ENCODE results near the gene PFDN1. TPM values are rescaled to one million over a fixed set of nuclear protein-coding genes. Genes with fewer than 3 reads are reported as not detected.
"Not testable (repeated sequence)": the region's sequence is repeated elsewhere in the genome, so short reads cannot be mapped to it uniquely, and the experiment has no call there.

PFDN1 gene
- total RNA-seq, 1 experiment from 2014 or later, result 91.9 TPM

DNA sequence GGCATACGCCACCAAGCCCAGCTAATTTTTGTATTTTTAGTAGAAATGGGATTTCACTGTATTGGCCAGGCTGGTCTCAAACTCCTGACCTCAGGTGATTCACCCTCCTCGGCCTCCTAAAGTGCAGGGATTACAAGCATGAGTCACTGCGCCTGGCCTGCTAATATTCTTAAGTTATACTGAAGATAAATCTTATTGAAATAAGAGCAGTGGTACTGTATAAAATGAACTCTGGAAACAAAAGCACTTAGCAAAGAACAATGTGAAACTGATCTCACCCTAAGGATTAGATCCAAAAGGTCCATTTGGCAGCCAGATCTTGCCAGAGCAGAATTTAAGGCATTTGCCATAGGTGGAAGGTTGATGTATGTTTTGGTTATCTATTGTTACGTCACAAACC, 100.8 kb downstream of the PFDN1 start:
- CTCF ChIA-PET, result no interaction called here
- no peak; the same call in 1 of the 2 replicates for ATAC-seq
- POLR2A ChIA-PET (ENCODE audit: unreplicated experiment), result no interaction called here

DNA sequence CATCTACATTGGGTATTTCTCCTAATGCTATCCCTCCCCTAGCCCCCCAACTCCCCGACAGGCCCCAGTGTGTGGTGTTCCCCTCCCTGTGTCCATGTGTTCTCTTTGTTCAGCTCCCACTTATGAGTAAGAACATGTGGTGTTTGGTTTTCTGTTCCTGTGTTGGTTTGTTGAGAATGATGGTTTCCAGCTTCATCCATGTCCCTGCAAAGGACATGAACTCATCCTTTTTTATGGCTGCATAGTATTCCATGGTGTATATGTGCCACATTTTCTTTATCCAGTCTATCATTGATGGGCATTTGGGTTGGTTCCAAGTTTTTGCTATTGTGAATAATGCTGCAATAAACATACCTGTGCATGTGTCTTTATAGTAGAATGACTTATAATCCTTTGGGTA, 104.0 kb downstream of the PFDN1 start:
- H4K20me1 ChIP-seq (ENCODE audit: low read length); H3K9me3 ChIP-seq (ENCODE audit: low read length); CTCF ChIA-PET; H3K36me3 ChIP-seq (ENCODE audit: low read depth, low read length); H3K4me3 ChIP-seq (ENCODE audit: low read length); H3K9me2 ChIP-seq (replicated peaks; ENCODE audit: low read length); H3K27me3 ChIP-seq (ENCODE audit: low read length); intact Hi-C loops (cut with micrococcal nuclease); BruUV-seq (replicated peaks); DNase-seq; POLR2A ChIA-PET (ENCODE audit: unreplicated experiment); ATAC-seq; H3K27ac ChIP-seq (ENCODE audit: low read length); H3K79me2 ChIP-seq (ENCODE audit: low read length); H3F3A ChIP-seq (ENCODE audit: low read length, unreplicated experiment); H3K4me1 ChIP-seq (ENCODE audit: insufficient read depth, low read length); H3K9ac ChIP-seq (ENCODE audit: low read length); H2AFZ ChIP-seq (ENCODE audit: low read length); H3K4me2 ChIP-seq (ENCODE audit: low read length): not testable (repeated sequence)

More for the DNA sequence above, 100.8 kb downstream of the PFDN1 start:
- Histone ChIP-seq H3K36me3 (ENCODE audit: low read depth, low read length) (peaks cover 4% of the 10 kb centered on the region; the same call in 1 of the 2 replicates), H3K9me3 (ENCODE audit: low read length) (no peaks in the 10 kb centered on the region), H3K27me3 (ENCODE audit: low read length) (no peaks in the 10 kb centered on the region), H3K27ac (ENCODE audit: low read length) (no peak overlapping the region), H4K20me1 (ENCODE audit: low read length) (no peaks in the 10 kb centered on the region), H3K4me3 (ENCODE audit: low read length) (no peak overlapping the region), H3K4me2 (ENCODE audit: low read length) (0 out of 2 replicates have a peak overlapping the region, but pooled peaks have one; percentile 6), H3K9me2 (replicated peaks; ENCODE audit: low read length) (no peaks in the 10 kb centered on the region), H3F3A (ENCODE audit: low read length, unreplicated experiment) (no peaks in the 10 kb centered on the region), H3K9ac (ENCODE audit: low read length) (no peak overlapping the region), H3K79me2 (ENCODE audit: low read length) (no peaks in the 10 kb centered on the region), H2AFZ (ENCODE audit: low read length) (no peak overlapping the region), H3K4me1 (ENCODE audit: insufficient read depth, low read length) (peaks cover 4% of the 10 kb centered on the region; the same call in 1 of the 2 replicates)
- TF ChIP-seq EZH2phosphoT487 (IDR thresholded peaks at IDR 0.05; ENCODE audit: borderline replicate concordance, low read length), result no peak
- TF ChIP-seq, protein P1, sequence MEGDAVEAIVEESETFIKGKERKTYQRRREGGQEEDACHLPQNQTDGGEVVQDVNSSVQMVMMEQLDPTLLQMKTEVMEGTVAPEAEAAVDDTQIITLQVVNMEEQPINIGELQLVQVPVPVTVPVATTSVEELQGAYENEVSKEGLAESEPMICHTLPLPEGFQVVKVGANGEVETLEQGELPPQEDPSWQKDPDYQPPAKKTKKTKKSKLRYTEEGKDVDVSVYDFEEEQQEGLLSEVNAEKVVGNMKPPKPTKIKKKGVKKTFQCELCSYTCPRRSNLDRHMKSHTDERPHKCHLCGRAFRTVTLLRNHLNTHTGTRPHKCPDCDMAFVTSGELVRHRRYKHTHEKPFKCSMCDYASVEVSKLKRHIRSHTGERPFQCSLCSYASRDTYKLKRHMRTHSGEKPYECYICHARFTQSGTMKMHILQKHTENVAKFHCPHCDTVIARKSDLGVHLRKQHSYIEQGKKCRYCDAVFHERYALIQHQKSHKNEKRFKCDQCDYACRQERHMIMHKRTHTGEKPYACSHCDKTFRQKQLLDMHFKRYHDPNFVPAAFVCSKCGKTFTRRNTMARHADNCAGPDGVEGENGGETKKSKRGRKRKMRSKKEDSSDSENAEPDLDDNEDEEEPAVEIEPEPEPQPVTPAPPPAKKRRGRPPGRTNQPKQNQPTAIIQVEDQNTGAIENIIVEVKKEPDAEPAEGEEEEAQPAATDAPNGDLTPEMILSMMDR (conservative IDR thresholded peaks at IDR 0.05; ENCODE audit: low read depth, low read length), result no peak
- no peak for TF ChIP-seq EZH2 (IDR thresholded peaks at IDR 0.05; ENCODE audit: low read length, unreplicated experiment)
- intact Hi-C loops (cut with micrococcal nuclease), result no loop called here
- peak; percentile 47 for DNase-seq
- no TSS peak for BruUV-seq (replicated peaks)

DNA sequence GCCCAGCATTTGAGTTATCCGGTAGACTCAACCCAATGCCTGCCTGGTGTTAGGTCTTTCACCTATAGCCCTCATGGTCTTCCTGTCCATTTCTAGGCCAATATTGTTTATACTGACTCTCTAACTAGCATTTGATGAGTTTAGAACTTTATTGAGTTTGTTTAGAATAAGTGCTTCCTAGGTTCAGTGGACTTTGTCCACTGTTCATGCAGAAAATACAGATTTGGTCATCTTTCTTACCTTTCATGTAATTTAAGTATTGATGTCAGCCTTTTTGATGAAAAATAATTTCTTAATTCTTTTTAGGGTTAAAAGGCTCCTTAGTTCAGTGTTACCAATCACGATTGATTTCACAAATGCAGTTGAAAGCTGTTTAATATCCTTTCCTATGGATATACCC, 105.9 kb downstream of the PFDN1 start:
- ChIA-PET POLR2A (ENCODE audit: unreplicated experiment) (no interaction called here), CTCF (no interaction called here)
- Histone ChIP-seq H3K9me3 (ENCODE audit: low read length) (no peaks in the 10 kb centered on the region), H3K36me3 (ENCODE audit: low read depth, low read length) (peaks cover 4% of the 10 kb centered on the region; the same call in 1 of the 2 replicates), H3K4me2 (ENCODE audit: low read length) (no peak overlapping the region), H3K4me3 (ENCODE audit: low read length) (no peak overlapping the region), H3K27me3 (ENCODE audit: low read length) (no peaks in the 10 kb centered on the region), H3K79me2 (ENCODE audit: low read length) (no peaks in the 10 kb centered on the region), H3K9me2 (replicated peaks; ENCODE audit: low read length) (no peaks in the 10 kb centered on the region), H2AFZ (ENCODE audit: low read length) (no peak overlapping the region), H3K9ac (ENCODE audit: low read length) (no peak overlapping the region), H3K27ac (ENCODE audit: low read length) (no peak overlapping the region), H3K4me1 (ENCODE audit: insufficient read depth, low read length) (peaks cover under 1% of the 10 kb centered on the region; the same call in 1 of the 2 replicates), H3F3A (ENCODE audit: low read length, unreplicated experiment) (no peaks in the 10 kb centered on the region), H4K20me1 (ENCODE audit: low read length) (no peaks in the 10 kb centered on the region)
- intact Hi-C loops (cut with micrococcal nuclease), result no loop called here
- no peak for ATAC-seq
- no peak for DNase-seq
- no TSS peak for BruUV-seq (replicated peaks)
- TF ChIP-seq, protein P1 (conservative IDR thresholded peaks at IDR 0.05; ENCODE audit: low read depth, low read length), result no peak
- no peak for TF ChIP-seq EZH2 (IDR thresholded peaks at IDR 0.05; ENCODE audit: low read length, unreplicated experiment)
